Embryonic facial prominence (tissue), 1 donor: Measurements from ENCODE around the gene PTPRM.
A peak's percentile ranks its signal among the peaks of the same experiment; 100 is the strongest.

Experiments
- DNase-seq: peaks from one replicate; pipeline ENCODE4 v3.0.0-alpha.2; 2016; ENCODE audit errors: extremely low spot score

Gene PTPRM

GRCh38 chr18:7567474-7568425, 634 bp downstream of the PTPRM start:
- peak; percentile 9 for DNase-seq

GRCh38 chr18:7568426-7568825, 1.3 kb downstream of the PTPRM start:
- no peak for DNase-seq

GRCh38 chr18:7571626-7572025, 4.5 kb downstream of the PTPRM start:
- DNase-seq, result no peak

GRCh38 chr18:7572822-7573221, 5.7 kb downstream of the PTPRM start:
- DNase-seq, result no peak

- no peak for DNase-seq
These were observed 8.4 kb downstream of the PTPRM start for GRCh38 chr18:7575465-7576028.

- DNase-seq, result no peak
These were observed 9.0 kb downstream of the PTPRM start for GRCh38 chr18:7576077-7576476.

GRCh38 chr18:7576685-7577084, 9.6 kb downstream of the PTPRM start:
- DNase-seq, result no peak

- DNase-seq, result no peak
These were observed 10.6 kb downstream of the PTPRM start for GRCh38 chr18:7577706-7578105.

GRCh38 chr18:7579176-7579917, 12.2 kb downstream of the PTPRM start:
- no peak for DNase-seq

- DNase-seq, result no peak
These were observed 12.9 kb downstream of the PTPRM start for GRCh38 chr18:7579918-7580542.

GRCh38 chr18:7584646-7585275, 17.6 kb downstream of the PTPRM start:
- DNase-seq, result no peak

GRCh38 chr18:7585276-7585670, 18.2 kb downstream of the PTPRM start:
- DNase-seq, result no peak

GRCh38 chr18:7586379-7586778, 19.3 kb downstream of the PTPRM start:
- no peak for DNase-seq

- no peak for DNase-seq
These were observed 23.9 kb downstream of the PTPRM start for GRCh38 chr18:7590826-7591560.

- no peak for DNase-seq
These were observed 25.4 kb downstream of the PTPRM start for GRCh38 chr18:7592305-7593071.

GRCh38 chr18:7593218-7593819, 26.2 kb downstream of the PTPRM start:
- no peak for DNase-seq

GRCh38 chr18:7596147-7596546, 29.0 kb downstream of the PTPRM start:
- no peak for DNase-seq

- no peak for DNase-seq
These were observed 30.4 kb downstream of the PTPRM start for GRCh38 chr18:7597500-7597899.

- DNase-seq, result no peak
These were observed 31.3 kb downstream of the PTPRM start for GRCh38 chr18:7598167-7599047.
